NCI-H510A treated with DMSO at 0.1 percent for 48 hours (cell line): ENCODE results near the gene THSD4.
A peak's percentile ranks its signal among the peaks of the same experiment; 100 is the strongest.

Experiments used
- DNase-seq: peaks from one replicate; lab custom pipeline; 2025; lab: John Stamatoyannopoulos, UW

Gene THSD4

DNA sequence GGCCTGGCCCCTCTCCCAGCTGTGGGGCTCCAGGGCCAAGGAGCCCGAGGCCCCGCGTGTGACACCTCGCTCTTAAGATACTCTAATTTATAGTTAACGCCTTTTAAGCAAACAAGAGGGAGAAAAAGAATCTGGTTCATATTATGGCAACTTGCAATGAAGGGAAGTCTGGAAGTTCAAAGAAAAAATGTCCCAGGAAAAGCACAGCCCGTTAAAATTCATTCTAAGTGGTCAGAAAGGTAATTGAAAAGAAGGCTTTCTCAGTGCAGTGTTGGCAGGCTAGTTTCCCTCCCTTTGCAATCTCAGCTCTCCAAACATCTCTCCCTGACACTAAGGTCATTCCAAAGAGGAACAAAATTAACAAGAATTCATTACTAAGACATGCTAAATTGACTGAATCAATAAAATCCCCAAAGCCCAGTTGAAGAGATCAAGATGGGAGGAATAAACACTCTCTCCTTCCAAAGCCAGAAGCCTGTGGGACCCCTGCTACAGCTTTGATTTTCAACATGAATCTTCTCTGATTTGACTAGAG is 339.3 kb downstream of the THSD4 start:
- no peak for DNase-seq

DNA sequence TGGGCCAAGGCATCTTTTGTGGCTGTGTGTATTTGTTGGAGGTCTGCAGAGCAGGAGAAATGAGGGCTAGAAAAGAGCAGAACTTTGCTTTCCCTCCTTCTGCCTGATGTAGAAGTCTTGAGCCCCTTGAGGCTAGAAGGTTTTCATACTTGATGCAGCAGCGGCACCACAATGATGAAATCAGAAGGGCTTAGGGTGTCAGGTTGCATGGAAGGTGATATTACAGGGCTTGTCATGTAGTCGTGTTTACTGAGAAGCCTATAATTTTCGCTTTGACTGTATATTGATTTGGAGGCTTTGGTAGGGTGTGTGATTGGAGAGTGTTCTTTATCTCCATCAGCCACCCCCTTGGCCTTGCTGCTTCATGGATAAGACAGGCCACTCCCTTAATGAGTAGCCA is 339.8 kb downstream of the THSD4 start:
- peak; percentile 28 for DNase-seq

DNA sequence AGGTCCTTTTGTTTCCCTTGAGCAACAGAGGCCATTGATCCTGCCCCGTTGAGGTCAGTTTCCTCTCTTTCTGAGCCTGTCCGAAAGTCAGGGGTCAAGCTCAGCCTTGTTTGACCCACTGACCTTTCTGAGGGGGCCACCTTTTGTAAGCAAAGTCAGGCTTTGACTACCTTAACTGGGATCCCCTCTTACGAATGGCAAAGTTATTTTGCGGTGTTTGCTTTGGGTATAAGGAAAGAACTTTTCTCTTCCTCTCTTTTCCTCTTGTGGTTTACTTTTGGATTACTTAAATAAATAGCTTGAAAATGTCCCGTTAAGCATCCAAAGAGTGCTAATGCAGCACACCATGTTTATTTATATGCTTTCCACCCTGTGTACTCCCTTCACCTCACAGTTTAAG is 340.6 kb downstream of the THSD4 start:
- no peak for DNase-seq

DNA sequence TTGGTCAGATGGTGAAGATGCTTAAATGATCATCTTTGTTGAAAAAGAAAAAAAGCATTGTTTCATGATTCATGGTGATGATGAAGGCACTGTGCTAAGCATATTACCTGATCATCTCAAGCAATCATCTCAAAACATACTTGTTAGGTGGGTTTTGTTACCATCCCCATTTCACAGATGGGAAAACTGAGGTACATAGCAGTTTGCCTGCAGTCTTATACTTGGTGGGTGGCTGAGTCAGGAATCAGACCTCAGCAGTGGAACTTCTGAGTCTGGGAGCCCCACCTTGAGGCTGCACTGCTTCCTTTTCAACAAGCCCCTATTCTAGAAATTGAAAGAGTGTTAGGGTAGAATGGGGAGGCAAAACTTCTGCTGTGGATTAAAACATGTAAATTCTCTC is 341.1 kb downstream of the THSD4 start:
- no peak for DNase-seq

DNA sequence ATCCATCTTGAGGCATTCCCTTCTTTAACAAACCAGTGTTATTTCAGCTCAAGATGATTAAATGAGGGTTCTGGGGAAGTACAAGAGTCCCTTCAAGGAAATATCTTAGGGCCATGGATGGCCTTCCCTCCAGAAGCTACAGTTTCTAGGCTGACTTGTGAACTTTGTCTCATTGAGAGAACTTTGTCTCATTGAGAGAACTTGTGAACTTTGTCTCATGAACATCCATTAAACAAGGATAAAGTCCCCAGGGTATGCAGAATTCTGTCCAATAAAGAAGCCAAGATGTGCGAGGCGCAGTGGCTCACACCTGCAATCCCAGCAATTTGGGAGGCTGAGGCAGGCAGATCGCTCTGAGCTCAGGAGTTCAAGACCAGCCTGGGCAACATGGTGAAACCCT is 341.5 kb downstream of the THSD4 start:
- no peak for DNase-seq

DNA sequence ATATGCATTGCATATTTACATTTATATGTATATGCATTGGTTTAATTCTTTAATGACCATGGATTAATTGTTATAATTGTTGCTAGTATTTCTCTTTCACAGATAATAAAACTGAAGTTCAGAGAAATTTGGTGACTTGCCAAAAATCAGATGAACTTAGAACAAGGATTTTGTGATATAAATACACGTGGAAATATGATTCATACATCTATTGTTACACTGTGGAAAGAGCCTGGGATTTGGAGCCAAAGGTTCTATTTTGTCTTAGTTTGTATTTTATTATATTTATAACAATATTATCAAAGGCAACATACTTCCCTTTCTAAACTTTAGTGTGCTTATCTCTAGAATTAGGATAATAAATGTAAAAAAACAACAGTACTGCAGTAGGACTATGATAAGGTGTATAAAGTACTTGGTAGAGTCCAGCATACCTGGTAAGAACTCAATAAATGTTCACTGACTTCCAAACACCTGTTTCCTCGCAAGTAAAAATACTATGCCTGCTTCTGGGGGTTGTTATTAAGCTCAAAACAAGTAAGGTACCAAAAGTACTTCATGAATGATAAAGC is 342.9 kb downstream of the THSD4 start:
- DNase-seq = no peak

DNA sequence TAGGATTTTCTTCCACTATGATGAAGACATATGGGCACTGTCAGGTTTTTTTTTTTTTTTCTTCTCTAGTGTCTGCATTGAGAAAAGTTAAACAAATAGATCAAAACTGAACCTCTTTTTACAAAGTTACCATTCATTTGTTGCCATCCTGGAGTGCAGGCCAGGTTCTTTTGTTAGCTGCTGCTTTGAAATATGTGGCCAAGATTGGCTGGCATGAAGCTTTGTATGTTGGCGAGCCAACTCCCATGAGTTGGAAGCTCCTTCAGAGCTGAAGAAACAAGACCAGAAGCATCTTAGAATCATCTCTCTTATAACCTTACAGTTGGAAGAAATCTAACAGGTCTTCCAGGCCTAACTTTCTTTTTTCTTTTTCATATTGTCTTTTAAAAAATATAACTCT is 346.5 kb downstream of the THSD4 start:
- no peak for DNase-seq

DNA sequence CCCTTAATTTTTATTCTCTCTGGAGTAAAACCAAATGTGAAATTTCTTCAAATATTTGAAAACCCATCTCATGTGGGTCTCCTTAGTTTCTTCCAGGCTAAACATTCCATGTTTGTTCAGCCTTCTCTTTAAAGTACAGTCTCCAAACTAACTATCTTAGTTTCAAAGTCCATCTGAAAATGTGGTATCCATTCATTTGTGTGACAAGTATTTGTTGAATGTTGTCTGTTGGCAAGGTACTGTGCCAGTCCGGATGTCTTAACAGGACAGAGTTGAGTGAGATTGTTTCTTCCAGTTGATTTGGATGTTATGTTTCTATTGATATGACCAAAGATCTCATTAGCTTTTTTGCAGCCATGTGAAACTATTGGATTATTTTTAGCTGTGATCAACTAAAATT is 347.4 kb downstream of the THSD4 start:
- DNase-seq = no peak

DNA sequence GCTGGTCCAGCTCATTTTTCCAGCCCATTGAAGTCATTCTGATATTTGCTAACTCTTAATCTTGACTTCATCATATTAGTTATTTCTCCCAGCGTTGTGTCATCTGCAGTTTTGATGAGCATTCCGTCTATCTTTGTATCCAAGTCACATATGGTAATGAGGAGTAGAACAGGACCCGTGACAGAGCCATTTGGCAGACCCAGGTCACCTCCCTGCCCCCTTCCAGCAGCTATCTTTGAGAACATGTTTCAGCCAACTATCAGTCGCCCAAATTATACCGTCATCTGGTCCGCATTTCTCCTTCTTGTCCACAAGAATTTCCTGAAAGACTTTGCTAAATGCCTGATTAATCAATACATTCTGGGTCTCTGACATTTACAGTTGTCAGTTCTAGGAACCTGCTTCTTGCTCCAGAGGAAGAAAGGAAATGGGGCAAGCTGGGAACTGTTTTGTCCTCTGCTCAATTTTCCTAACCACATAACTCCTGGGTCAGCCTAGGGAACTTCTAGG is 347.9 kb downstream of the THSD4 start:
- no peak for DNase-seq

DNA sequence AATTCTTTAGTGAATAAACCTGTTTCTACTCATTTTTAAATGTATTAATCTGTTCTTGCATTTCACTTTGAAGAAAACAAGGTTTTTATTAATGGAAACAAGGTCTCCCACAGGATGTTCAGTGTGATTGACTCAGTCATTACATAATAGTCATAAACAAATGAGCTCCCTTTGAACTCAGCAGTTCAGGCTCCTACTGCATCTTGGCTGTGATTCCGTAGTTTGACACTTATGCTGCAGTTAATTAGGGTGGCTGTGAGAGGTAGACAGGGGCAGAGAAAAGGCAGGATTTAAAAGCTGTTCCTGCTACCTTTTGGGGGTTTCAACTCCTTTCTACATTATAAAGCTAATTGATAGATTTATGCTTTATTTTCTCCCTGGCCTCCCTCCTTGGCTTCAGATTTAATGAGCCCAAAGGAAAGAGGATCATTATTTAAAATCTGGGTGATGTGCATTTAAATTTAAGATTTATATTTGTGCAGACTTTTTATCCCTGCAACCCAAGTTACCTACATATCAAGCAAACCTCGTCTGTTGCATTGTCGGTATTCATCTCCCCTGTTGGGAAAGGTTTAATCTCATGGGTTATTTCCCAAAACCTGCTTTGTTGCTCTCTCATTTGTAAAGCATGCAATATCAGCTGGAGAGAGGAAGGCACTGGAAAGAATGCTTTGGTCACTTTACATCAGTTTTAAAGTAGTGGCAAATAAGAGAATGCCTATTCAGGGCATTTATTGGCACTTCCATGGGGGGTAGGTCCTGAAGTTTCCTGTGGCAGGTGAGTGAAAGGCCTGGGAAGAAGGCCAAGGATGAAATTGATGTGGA is 350.1 kb downstream of the THSD4 start:
- no peak for DNase-seq

DNA sequence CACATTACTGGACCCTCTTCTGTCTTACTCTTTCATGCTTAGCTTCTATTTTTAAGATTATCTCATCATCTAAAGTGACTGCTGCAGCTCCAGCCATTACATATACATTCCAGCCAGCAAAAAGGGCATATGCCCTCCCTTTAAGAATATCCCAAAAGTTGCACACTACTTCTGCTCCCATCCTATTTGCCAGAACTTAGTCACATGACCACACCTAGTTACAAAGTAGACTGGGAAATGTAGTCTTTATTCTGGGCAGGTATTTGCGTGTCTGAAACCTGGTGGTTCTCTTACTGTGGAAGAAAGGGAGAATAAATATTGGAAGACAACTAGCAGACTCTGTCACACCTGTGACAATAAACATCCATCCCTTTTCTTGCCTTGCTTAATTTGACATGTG is 353.4 kb downstream of the THSD4 start:
- no peak for DNase-seq

DNA sequence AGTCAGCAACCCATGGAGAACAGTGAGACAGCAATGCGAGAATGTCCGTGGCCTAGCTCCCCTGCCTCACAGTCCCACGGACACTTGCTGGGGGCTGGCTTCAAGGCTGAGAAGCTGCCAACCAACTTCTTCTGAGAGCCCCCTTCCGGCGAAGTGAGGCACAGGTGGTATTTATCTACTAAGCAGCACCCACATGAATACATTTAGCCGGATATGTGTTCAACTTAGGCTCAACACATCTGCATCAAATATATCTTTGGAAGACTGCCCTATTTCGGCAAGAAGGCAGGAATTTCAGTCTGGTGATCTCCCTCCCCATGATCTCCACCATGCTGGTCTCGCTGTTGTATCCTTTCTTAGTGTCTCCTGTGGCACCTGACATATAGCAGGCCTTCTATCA is 354.1 kb downstream of the THSD4 start:
- no peak for DNase-seq

DNA sequence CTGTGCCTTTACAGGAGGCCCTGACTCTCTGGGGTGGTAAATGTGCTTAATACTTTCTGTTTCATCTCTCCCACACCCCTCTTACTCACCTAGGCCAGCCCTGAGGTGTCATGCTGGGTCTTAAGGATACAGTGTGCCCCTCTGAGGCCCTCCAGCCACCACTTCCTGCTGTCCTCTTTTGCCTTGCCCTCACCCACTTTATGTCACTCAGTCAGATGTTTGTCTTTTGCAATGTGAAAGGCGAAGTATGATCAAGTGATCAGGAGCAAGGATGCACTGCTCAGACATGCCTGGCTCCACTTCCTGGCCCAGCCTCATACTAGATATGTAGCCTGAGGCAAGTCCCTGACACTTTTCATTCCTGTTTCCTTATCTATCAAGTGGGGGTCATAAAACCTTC is 356.1 kb downstream of the THSD4 start:
- no peak for DNase-seq

DNA sequence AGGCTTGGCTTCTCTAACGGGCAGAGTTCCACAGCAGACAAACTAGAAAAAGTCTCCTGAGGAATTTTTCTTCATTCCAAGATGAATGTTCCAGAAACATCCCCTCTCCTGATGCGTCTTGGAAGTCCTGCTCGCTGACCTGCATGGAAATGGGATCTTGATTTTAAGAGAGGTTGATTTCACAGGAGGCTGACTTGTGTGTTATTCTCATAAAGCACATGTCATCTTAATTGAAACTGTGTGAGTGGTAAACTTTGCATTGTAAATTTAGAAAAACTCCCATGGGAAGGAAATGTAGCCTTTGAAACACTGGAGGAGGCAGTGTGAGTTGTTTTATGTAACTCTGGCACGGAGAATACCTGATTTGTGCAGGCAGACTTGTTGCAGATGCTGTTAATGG is 357.3 kb downstream of the THSD4 start:
- DNase-seq = no peak

DNA sequence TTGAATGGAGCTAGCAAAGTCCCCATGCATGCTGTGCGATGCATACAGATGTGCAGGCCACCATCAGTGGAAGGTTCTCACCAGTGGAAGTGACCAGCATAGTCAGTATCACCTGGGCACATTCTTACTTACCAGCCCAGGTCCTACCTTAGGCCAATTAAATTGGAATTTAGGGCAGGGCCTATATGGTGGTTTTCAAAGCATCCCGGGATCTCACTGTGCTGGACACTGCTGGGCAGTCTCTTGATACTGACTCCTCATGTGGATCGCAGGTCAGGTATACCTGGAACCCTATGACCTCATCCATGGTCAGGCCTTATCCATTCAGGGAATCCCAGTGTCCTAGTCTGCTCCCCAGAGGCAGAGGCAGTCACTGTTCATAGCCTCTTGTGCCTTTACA is 358.5 kb downstream of the THSD4 start:
- DNase-seq = no peak

DNA sequence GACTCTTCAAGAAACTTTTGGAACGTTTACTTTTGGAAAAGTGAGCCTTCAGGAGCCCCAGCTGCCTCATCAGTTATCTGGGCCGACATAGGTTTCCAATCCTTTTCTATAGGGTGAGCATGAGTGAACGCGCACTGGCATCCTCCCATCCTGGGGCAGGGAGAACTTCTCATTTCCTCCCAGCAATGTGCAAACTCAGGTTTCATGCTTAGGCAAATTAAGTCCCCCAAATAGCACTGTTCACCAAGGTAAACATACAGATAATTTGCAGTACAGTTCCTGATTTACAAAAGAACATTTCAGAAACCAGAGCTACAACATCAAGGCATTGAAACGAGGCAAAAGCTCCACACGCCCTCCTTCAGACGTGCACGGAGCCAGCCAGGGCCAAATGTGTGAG is 361.6 kb downstream of the THSD4 start:
- DNase-seq = no peak

DNA sequence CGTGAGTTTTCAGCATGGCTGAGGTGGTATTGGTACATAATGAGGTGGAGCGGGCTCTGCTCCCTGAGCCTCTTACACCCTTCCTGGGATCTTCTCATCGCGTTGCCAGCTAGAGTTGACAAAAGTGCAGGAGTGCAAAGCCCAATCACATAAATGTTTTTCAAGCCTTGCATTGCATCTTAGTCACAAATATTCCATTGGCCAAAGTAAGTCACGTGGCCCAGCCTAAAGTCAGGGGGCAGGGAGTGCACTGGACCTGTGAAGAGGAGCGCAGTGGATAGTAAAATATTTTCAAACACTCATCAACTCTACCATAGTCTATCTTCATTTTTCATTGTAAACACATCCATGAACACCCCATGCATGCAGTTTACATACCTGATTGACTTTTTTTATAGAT is 365.3 kb downstream of the THSD4 start:
- no peak for DNase-seq

DNA sequence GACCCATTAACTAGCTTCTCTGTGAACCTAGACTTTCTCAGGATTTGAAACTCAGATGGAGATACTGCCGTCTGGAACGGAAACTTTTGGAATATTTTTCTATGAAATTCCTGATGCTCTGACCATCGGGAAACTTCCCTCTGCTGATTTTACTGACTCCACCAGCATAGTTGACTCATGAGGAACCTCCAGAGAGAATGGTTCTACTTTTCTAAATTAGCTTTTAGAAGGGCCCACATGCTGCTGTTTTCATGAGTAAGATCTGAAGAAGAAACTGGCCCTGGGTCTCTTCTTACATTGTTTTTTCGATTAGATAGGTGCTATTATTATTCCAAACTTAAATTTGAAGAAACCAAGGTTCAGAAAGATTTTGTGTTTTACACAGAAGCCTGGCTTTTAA is 368.8 kb downstream of the THSD4 start:
- DNase-seq = no peak

DNA sequence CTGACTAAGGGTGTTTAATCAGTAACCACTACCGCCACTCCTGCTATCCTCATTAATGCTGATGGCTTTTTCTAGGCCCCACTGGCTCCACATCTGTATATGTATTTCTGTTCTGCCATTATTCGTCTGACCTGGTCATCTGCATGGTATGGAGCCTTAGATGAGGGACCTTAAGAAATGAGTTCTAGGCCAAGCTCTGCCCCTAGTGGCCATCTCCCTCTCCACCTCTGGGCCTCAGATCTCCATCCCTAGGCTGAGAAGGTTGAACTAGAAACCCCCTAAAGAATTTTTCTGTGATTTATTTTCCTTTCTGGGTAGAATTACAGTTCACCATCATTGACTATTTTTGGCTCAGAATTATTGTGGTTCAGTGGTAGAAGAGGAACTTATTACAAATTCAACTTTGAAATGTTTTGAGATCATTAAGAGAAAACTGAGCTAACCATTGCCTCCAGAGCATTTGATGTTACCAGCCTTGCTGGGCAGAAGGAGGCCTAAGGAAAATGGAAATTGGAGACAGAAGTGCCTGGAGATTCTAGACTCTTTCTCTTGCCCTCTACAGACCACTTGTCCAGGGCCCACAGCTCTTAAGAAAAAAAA is 369.9 kb downstream of the THSD4 start:
- no peak for DNase-seq

DNA sequence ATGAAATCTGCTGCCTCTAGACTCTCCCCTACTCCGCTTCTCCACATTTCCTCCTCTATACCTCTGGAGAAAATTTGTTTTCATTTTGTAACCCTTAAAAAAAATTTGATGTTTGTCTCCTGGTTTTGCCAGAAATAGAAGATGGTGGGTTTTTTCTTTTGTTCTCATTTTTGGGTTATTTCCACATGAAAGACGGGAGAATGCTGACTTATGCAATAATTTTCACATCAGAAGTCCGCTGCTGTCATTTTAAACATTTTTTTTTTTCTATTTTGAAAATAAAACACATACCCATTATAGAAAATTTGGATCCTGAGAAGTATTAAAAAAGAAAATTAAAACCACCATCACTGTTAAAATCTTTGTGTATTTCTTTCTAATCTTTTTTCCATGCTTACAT is 374.3 kb downstream of the THSD4 start:
- DNase-seq = no peak

DNA sequence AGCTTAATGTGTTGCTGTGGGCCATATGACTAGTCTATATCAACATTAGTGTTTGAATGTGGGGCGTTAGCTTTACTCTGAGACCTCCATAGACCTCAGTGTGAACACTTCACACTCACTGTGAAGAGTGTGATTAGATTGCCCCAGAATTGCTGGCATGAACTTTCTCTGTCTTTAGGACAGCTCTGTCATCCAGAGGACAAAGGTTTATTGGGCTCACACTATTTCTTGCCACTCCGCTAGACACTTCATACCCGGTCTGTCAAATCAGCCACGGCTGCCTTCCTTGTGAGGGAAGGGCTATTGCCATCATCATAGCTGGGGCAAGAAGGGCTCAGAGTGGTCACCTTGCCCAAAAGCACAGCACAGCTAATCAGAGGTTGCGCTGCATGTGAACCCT is 378.3 kb downstream of the THSD4 start:
- no peak for DNase-seq

DNA sequence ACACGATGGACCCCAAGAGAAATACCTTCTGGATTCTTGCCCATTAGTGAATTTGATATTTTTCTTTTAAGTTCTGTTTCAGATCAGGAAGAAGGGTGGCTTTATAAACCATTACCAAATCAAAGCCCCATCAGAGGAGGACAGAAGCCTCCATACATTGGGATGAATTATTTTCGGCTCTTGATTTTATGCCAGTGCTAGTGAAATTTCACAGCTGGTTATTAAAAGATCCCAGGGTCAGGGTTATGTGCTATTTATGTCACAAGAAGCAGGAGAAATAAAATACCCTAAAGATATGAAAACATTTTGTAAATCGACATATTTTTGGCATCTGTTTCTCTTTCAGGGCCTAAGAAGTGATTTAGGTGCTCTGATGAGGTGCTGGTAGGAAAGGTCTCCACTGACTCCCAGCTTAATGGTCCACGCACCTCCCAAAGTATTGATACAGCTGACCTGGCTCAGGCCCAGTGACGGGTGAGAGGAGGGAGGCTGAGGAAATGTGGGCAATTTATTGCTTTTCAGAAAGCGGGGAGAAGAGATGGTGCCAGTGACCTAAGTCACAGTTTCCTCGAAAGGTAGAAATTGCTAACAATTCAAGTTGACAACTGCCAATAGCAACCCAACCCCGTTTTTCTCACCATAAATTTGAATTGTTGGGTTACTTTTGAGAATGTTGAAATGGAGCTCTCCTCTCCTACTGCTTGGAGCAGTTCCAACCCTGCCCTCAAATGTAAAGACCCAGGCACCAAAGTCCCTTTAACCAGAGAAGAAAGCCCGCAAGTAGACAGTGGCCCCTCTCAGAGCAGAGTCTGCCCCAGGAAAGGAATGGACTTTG is 379.5 kb downstream of the THSD4 start:
- DNase-seq = no peak
